DLD1 (cell line): ENCODE measurements around the gene RNASE11.
"Not testable (repeated sequence)": the region's sequence is repeated elsewhere in the genome, so short reads cannot be mapped to it uniquely, and the experiment has no call there.

Experiments
- in situ Hi-C: cut with HindIII; loops from 2 replicates; pipeline ENCODE4 v1.10.0; 2017; ENCODE audit warnings: low sequenced_read_pairs

Gene RNASE11

GRCh38 chr14:20614038-20614840 lies 26.4 kb upstream of the RNASE11 start:
- in situ Hi-C loops: no loop called here

GRCh38 chr14:20613094-20614037 lies 25.6 kb upstream of the RNASE11 start:
- in situ Hi-C loops: no loop called here

- in situ Hi-C loops: no loop called here
Measured at GRCh38 chr14:20612403-20612802, 24.6 kb upstream of the RNASE11 start.

- in situ Hi-C loops: no loop called here
Measured at GRCh38 chr14:20611277-20611676, 23.5 kb upstream of the RNASE11 start.

GRCh38 chr14:20610002-20610765 lies 22.4 kb upstream of the RNASE11 start:
- in situ Hi-C loops: no loop called here

GRCh38 chr14:20609215-20610001 lies 21.6 kb upstream of the RNASE11 start:
- in situ Hi-C loops: no loop called here

- in situ Hi-C loops: no loop called here
Measured at GRCh38 chr14:20608383-20609110, 20.7 kb upstream of the RNASE11 start.

- in situ Hi-C loops: no loop called here
Measured at GRCh38 chr14:20607617-20608016, 19.8 kb upstream of the RNASE11 start.

- in situ Hi-C loops: no loop called here
Measured at GRCh38 chr14:20606902-20607242, 19.1 kb upstream of the RNASE11 start.

- in situ Hi-C loops: no loop called here
Measured at GRCh38 chr14:20606190-20606901, 18.5 kb upstream of the RNASE11 start.

- in situ Hi-C loops: no loop called here
Measured at GRCh38 chr14:20603813-20604690, 16.3 kb upstream of the RNASE11 start.

GRCh38 chr14:20602583-20602982 lies 14.8 kb upstream of the RNASE11 start:
- in situ Hi-C loops: no loop called here

GRCh38 chr14:20601522-20601921 lies 13.7 kb upstream of the RNASE11 start:
- in situ Hi-C loops: no loop called here

GRCh38 chr14:20597108-20597507 lies 9.3 kb upstream of the RNASE11 start:
- in situ Hi-C loops: no loop called here

GRCh38 chr14:20595726-20596125 lies 7.9 kb upstream of the RNASE11 start:
- in situ Hi-C loops: not testable (repeated sequence)

- in situ Hi-C loops: no loop called here
Measured at GRCh38 chr14:20592574-20592973, 4.8 kb upstream of the RNASE11 start.

GRCh38 chr14:20591235-20591634 lies 3.4 kb upstream of the RNASE11 start, which contains the start of gene RNASE12:
Gene RNASE12, minus strand, starts transcription at chr14:20591376. Its CDS starts 653 bp downstream, at chr14:20590723.
- in situ Hi-C loops: no loop called here

GRCh38 chr14:20583908-20584307 lies 3.9 kb downstream of the RNASE11 start:
- in situ Hi-C loops: no loop called here
